Measurements from ENCODE around the gene PRKN. TPM values are rescaled to one million over a fixed set of nuclear protein-coding genes. Genes with fewer than 3 reads are reported as not detected.

Gene PRKN
- total RNA-seq, 2 experiments from 2014 or later = 0.63 TPM; not detected in 1

DNA sequence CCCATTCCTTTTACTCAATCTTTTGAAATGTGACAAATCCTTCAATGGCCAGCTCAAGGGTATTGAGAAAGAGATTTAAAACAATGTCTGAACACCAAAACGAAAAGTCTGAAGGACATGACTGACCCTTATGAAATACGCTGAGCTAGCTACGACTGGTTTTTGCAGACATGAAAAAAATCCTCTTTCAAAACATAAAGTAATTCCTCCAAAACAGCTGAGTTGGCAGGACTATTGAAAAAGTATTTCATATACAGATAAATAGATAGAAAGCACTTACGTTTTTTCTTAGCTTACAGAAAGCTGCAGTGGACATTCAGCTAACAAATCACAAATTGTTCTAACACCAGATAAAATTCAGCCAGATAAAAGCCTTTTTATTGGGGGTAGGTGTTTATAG, 751.0 kb downstream of the PRKN start:
- H3K27me3 Mint-ChIP-seq (ENCODE audit: low read depth) = no peaks in the 10 kb centered on the region
- H3K4me3 Mint-ChIP-seq = no peak overlapping the region
- ATAC-seq (no peak), DNase-seq (no peak)
- CTCF ChIA-PET = no interaction called here
- H3K4me1 Mint-ChIP-seq (ENCODE audit: low read depth) = no peaks in the 10 kb centered on the region
- POLR2A ChIA-PET = no interaction called here
- no peak overlapping the region for H3K27ac Mint-ChIP-seq
- H3K9me3 Mint-ChIP-seq (ENCODE audit: insufficient read depth) = peaks cover 11% of the 10 kb centered on the region
- no peaks in the 10 kb centered on the region for H3K36me3 Mint-ChIP-seq (ENCODE audit: low read depth)

GRCh38 chr6:161973064-161973463, 754.5 kb downstream of the PRKN start:
- CTCF ChIA-PET = no interaction called here
- no peak for DNase-seq
- POLR2A ChIA-PET = no interaction called here
- no peaks in the 10 kb centered on the region for H3K27me3 Mint-ChIP-seq (ENCODE audit: low read depth)
- no peak overlapping the region for H3K4me3 Mint-ChIP-seq
- no peaks in the 10 kb centered on the region for H3K36me3 Mint-ChIP-seq (ENCODE audit: low read depth)
- no peak overlapping the region for H3K27ac Mint-ChIP-seq
- no peaks in the 10 kb centered on the region for H3K4me1 Mint-ChIP-seq (ENCODE audit: low read depth)
- ATAC-seq = no peak
- H3K9me3 Mint-ChIP-seq (ENCODE audit: insufficient read depth) = peaks cover 11% of the 10 kb centered on the region

GRCh38 chr6:161971043-161971442, 756.5 kb downstream of the PRKN start:
- Mint-ChIP-seq H3K36me3 (ENCODE audit: low read depth) (no peaks in the 10 kb centered on the region), H3K9me3 (ENCODE audit: insufficient read depth) (peaks cover 7% of the 10 kb centered on the region), H3K27ac (no peak overlapping the region), H3K4me1 (ENCODE audit: low read depth) (no peaks in the 10 kb centered on the region), H3K4me3 (no peak overlapping the region), H3K27me3 (ENCODE audit: low read depth) (no peaks in the 10 kb centered on the region)
- DNase-seq = no peak
- ChIA-PET CTCF (no interaction called here), POLR2A (no interaction called here)
- ATAC-seq = no peak

DNA sequence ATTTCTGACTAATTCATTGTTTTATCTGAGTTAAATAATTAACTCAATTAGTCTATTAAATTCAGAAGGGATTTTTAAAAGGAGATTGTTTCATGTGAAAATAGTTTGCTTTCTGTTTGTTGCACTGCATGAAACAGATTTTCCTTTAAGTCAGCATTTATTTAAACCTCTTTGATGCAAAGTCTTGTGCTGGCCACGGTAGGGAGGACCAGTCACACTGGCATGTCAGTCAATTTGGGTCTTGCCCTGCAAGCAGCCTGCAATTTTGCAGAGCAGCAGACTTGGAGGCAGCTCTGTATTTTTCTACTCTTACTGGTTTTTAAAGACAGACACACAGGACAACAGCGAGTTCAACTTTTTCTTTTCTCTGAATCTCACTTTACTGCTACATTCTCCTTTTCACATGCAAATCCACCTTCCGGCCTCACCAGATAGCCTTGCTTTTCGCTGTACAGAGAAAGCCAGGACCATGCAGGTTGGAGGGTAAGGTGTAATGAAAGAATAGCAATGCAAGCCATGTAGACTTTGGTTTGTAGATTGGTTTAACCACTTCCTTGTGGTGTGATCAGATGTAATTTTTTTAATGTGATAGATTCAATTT, 763.8 kb downstream of the PRKN start:
- POLR2A ChIA-PET = no interaction called here
- no peaks in the 10 kb centered on the region for H3K4me1 Mint-ChIP-seq (ENCODE audit: low read depth)
- no peak overlapping the region for H3K27ac Mint-ChIP-seq
- H3K36me3 Mint-ChIP-seq (ENCODE audit: low read depth) = no peaks in the 10 kb centered on the region
- ATAC-seq (no peak), DNase-seq (no peak)
- H3K27me3 Mint-ChIP-seq (ENCODE audit: low read depth) = no peaks in the 10 kb centered on the region
- CTCF ChIA-PET = no interaction called here
- no peak overlapping the region for H3K4me3 Mint-ChIP-seq
- H3K9me3 Mint-ChIP-seq (ENCODE audit: insufficient read depth) = peaks cover under 1% of the 10 kb centered on the region

DNA sequence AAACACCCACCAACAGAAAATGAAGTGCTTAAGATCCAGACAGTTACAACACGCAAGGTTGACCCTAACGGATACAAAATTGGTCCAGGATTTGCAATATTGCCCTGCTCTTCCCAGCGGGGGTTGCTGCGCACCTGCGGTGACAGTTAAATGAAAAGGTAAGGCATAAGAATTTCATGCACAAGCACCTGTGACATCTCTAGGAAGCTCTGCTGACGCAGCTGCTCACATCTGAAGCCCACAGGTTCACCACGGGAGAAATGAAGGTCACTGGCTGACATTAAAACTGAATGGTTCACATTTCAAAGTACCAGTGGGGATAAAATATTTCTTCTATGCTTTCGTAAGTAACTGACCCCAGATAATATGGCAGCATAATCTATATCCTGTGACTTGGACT, 764.4 kb downstream of the PRKN start:
- no peak for ATAC-seq
- POLR2A ChIA-PET = no interaction called here
- H3K4me3 Mint-ChIP-seq = no peak overlapping the region
- no peak for DNase-seq
- no peak overlapping the region for H3K27ac Mint-ChIP-seq
- H3K9me3 Mint-ChIP-seq (ENCODE audit: insufficient read depth) = no peaks in the 10 kb centered on the region
- H3K27me3 Mint-ChIP-seq (ENCODE audit: low read depth) = no peaks in the 10 kb centered on the region
- no peaks in the 10 kb centered on the region for H3K36me3 Mint-ChIP-seq (ENCODE audit: low read depth)
- CTCF ChIA-PET = no interaction called here
- H3K4me1 Mint-ChIP-seq (ENCODE audit: low read depth) = no peaks in the 10 kb centered on the region

GRCh38 chr6:161961796-161962195, 765.8 kb downstream of the PRKN start:
- no peak overlapping the region for H3K27ac Mint-ChIP-seq
- ChIA-PET CTCF (no interaction called here), POLR2A (no interaction called here)
- no peaks in the 10 kb centered on the region for H3K9me3 Mint-ChIP-seq (ENCODE audit: insufficient read depth)
- ATAC-seq (no peak), DNase-seq (no peak)
- no peak overlapping the region for H3K4me3 Mint-ChIP-seq
- no peaks in the 10 kb centered on the region for H3K36me3 Mint-ChIP-seq (ENCODE audit: low read depth)
- H3K27me3 Mint-ChIP-seq (ENCODE audit: low read depth) = no peaks in the 10 kb centered on the region
- H3K4me1 Mint-ChIP-seq (ENCODE audit: low read depth) = no peaks in the 10 kb centered on the region

- Mint-ChIP-seq H3K9me3 (ENCODE audit: insufficient read depth) (no peaks in the 10 kb centered on the region), H3K27ac (no peak overlapping the region), H3K4me1 (ENCODE audit: low read depth) (no peaks in the 10 kb centered on the region), H3K27me3 (ENCODE audit: low read depth) (no peaks in the 10 kb centered on the region), H3K4me3 (no peak overlapping the region), H3K36me3 (ENCODE audit: low read depth) (no peaks in the 10 kb centered on the region)
- ChIA-PET CTCF (no interaction called here), POLR2A (no interaction called here)
- ATAC-seq = no peak
- DNase-seq = no peak
Measured at GRCh38 chr6:161961046-161961445, 766.5 kb downstream of the PRKN start.

DNA sequence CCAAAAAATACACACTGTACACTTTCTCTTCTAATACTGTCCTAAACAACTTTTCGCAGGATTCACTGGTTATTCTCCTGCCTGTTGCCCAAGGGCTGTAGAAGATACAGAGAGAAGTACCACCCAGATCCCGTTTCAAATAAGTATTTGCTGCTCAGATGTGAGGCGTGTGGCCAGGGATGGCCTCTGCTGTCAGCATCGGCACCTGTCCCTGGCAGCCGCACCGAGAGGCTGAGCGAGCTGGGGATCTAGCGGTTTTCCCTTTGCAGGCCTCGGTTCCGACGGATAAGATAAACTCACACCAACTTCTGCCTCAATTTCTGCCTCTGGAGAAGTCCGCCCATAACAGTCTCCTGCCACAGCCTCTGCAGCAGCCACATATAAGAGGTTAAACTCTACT, 768.5 kb downstream of the PRKN start:
- ChIA-PET CTCF (no interaction called here), POLR2A (no interaction called here)
- DNase-seq = no peak
- Mint-ChIP-seq H3K36me3 (ENCODE audit: low read depth) (no peaks in the 10 kb centered on the region), H3K4me1 (ENCODE audit: low read depth) (no peaks in the 10 kb centered on the region), H3K27ac (no peak overlapping the region), H3K9me3 (ENCODE audit: insufficient read depth) (no peaks in the 10 kb centered on the region), H3K4me3 (no peak overlapping the region), H3K27me3 (ENCODE audit: low read depth) (no peaks in the 10 kb centered on the region)
- no peak for ATAC-seq

DNA sequence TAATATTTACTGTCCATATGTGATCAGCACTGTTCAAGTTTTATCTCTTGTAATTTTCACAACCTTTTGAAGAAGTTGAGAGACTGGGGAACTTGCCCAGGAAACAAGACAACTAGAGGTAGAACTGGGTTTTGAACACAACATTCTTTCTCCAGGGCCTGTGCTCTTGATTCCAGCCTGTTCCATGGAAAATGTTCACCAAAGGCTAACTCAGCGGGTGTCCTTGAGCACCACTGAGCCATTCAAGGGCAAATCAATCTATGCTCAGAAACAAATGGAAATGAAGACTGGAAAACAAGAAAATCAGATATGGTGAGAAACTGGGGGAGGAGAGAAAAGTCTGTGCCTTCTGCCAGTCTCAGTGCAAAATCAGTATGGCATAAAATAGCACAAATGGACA, 771.5 kb downstream of the PRKN start:
- ChIA-PET POLR2A (no interaction called here), CTCF (no interaction called here)
- no peaks in the 10 kb centered on the region for H3K4me1 Mint-ChIP-seq (ENCODE audit: low read depth)
- no peak overlapping the region for H3K4me3 Mint-ChIP-seq
- no peaks in the 10 kb centered on the region for H3K9me3 Mint-ChIP-seq (ENCODE audit: insufficient read depth)
- no peaks in the 10 kb centered on the region for H3K27me3 Mint-ChIP-seq (ENCODE audit: low read depth)
- H3K36me3 Mint-ChIP-seq (ENCODE audit: low read depth) = no peaks in the 10 kb centered on the region
- no peak overlapping the region for H3K27ac Mint-ChIP-seq
- no peak for ATAC-seq
- DNase-seq = no peak

DNA sequence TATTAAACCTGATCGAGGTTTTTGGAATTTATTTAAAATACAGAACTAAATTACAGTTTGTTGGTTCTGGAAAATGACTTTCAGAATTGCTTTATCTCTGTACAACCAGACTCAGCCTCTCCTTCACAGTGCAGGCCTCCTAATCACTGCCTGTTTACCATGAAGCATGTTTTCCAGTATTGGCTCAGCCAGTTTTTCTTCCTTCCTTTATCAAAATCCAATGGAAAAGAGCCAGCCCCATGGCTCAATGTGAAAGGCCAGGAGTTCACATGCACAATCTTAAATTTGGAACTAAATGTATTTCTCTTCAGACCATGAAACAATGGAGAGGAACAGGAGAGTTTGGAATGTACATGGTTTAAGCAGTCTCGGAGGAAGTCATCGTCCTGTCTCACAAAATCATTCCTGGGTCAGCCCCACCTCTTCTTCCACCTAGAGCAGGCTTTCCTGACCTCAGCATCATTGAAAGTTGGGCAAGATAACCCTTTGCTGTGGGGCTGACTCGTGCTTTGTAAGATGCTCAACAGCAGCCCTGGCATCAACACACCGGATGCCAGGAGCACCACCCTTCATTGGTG, 772.8 kb downstream of the PRKN start:
- ATAC-seq = no peak
- Mint-ChIP-seq H3K4me3 (no peak overlapping the region), H3K9me3 (ENCODE audit: insufficient read depth) (no peaks in the 10 kb centered on the region), H3K4me1 (ENCODE audit: low read depth) (no peaks in the 10 kb centered on the region), H3K27me3 (ENCODE audit: low read depth) (no peaks in the 10 kb centered on the region), H3K27ac (no peak overlapping the region), H3K36me3 (ENCODE audit: low read depth) (no peaks in the 10 kb centered on the region)
- ChIA-PET POLR2A (no interaction called here), CTCF (no interaction called here)
- DNase-seq = no peak

- Mint-ChIP-seq H3K4me1 (ENCODE audit: low read depth) (no peaks in the 10 kb centered on the region), H3K4me3 (no peak overlapping the region), H3K27ac (no peak overlapping the region), H3K27me3 (ENCODE audit: low read depth) (no peaks in the 10 kb centered on the region), H3K36me3 (ENCODE audit: low read depth) (no peaks in the 10 kb centered on the region), H3K9me3 (ENCODE audit: insufficient read depth) (no peaks in the 10 kb centered on the region)
- ChIA-PET POLR2A (no interaction called here), CTCF (no interaction called here)
- no peak for ATAC-seq
- no peak for DNase-seq
Measured at GRCh38 chr6:161954077-161954476, 773.5 kb downstream of the PRKN start.

- no peaks in the 10 kb centered on the region for H3K36me3 Mint-ChIP-seq (ENCODE audit: low read depth)
- ATAC-seq (no peak), DNase-seq (no peak)
- H3K4me1 Mint-ChIP-seq (ENCODE audit: low read depth) = no peaks in the 10 kb centered on the region
- H3K4me3 Mint-ChIP-seq = no peak overlapping the region
- CTCF ChIA-PET = no interaction called here
- no peak overlapping the region for H3K27ac Mint-ChIP-seq
- POLR2A ChIA-PET = no interaction called here
- H3K27me3 Mint-ChIP-seq (ENCODE audit: low read depth) = no peaks in the 10 kb centered on the region
- no peaks in the 10 kb centered on the region for H3K9me3 Mint-ChIP-seq (ENCODE audit: insufficient read depth)
Measured at GRCh38 chr6:161951126-161951525, 776.4 kb downstream of the PRKN start.

- POLR2A ChIA-PET = no interaction called here
- H3K9me3 Mint-ChIP-seq (ENCODE audit: insufficient read depth) = no peaks in the 10 kb centered on the region
- no peak overlapping the region for H3K27ac Mint-ChIP-seq
- no peaks in the 10 kb centered on the region for H3K4me1 Mint-ChIP-seq (ENCODE audit: low read depth)
- DNase-seq (no peak), ATAC-seq (no peak)
- CTCF ChIA-PET = no interaction called here
- no peaks in the 10 kb centered on the region for H3K36me3 Mint-ChIP-seq (ENCODE audit: low read depth)
- no peak overlapping the region for H3K4me3 Mint-ChIP-seq
- no peaks in the 10 kb centered on the region for H3K27me3 Mint-ChIP-seq (ENCODE audit: low read depth)
Measured at GRCh38 chr6:161949531-161949930, 778.0 kb downstream of the PRKN start.

All from activated CD8-positive, alpha-beta T cell treated with anti-CD3 and anti-CD28 coated beads, Interleukin-2, amount 10 ng/mL, durations not matched to agents 7 days and 5 days (primary cell).